ENCODE measurements around the gene CSTPP1. TPM values are rescaled to one million over a fixed set of nuclear protein-coding genes. Genes with fewer than 3 reads are reported as not detected.
"Not testable (repeated sequence)": the region's sequence is repeated elsewhere in the genome, so short reads cannot be mapped to it uniquely, and the experiment has no call there.

CSTPP1 gene
- total RNA-seq, 1 donor from 2014 or later: 13.2 TPM

- no peak for DNase-seq (ENCODE audit: low spot score)
- intact Hi-C loops (cut with DNase I): no loop called here
These were observed 244.7 kb downstream of the CSTPP1 start for GRCh38 chr11:47181271-47181670.

- no peak for DNase-seq (ENCODE audit: low spot score)
- intact Hi-C loops (cut with DNase I): no loop called here
These were observed 245.8 kb downstream of the CSTPP1 start for GRCh38 chr11:47182380-47182779.

- DNase-seq (ENCODE audit: low spot score): peak; percentile 86
- intact Hi-C loops (cut with DNase I): no loop called here
These were observed 246.7 kb downstream of the CSTPP1 start for GRCh38 chr11:47183031-47183856.

- no peak for DNase-seq (ENCODE audit: low spot score)
- intact Hi-C loops (cut with DNase I): no loop called here
These were observed 247.4 kb downstream of the CSTPP1 start for GRCh38 chr11:47183969-47184368.

- intact Hi-C loops (cut with DNase I): no loop called here
- no peak for DNase-seq (ENCODE audit: low spot score)
These were observed 248.2 kb downstream of the CSTPP1 start for GRCh38 chr11:47184711-47185304.

GRCh38 chr11:47185305-47186075, 248.9 kb downstream of the CSTPP1 start:
- intact Hi-C loops (cut with DNase I): loop anchor here (2.0 kb wide), 1 partner anchor 71 kb away; the partner anchor contains the start of gene NR1H3
- DNase-seq (ENCODE audit: low spot score): peak; percentile 91

GRCh38 chr11:47186076-47186699, 249.6 kb downstream of the CSTPP1 start, which contains the start of gene PACSIN3:
TSS of gene PACSIN3 (minus strand) at chr11:47186434. CDS start at chr11:47182727, 3,707 bp downstream.
- intact Hi-C loops (cut with DNase I): loop anchor here (2.0 kb wide), 1 partner anchor 71 kb away; the partner anchor contains the start of gene NR1H3
- no peak for DNase-seq (ENCODE audit: low spot score)

- peak; percentile 79 for DNase-seq (ENCODE audit: low spot score)
- intact Hi-C loops (cut with DNase I): loop anchor here (2.0 kb wide), 1 partner anchor 70 kb away; the partner anchor contains the start of gene NR1H3
These were observed 250.4 kb downstream of the CSTPP1 start for GRCh38 chr11:47186700-47187695.

- intact Hi-C loops (cut with DNase I): loop anchor here (1.0 to 2.0 kb wide), 2 partner anchors 27 to 69 kb away; partner anchors contain the start of genes DDB2 and NR1H3
- DNase-seq (ENCODE audit: low spot score): no peak
These were observed 251.2 kb downstream of the CSTPP1 start for GRCh38 chr11:47187723-47188122.

GRCh38 chr11:47188259-47188658, 251.7 kb downstream of the CSTPP1 start:
- no peak for DNase-seq (ENCODE audit: low spot score)
- intact Hi-C loops (cut with DNase I): loop anchor here (1.0 kb wide), 1 partner anchor 26 kb away; the partner anchor contains the start of gene DDB2

- intact Hi-C loops (cut with DNase I): no loop called here
- DNase-seq (ENCODE audit: low spot score): no peak
These were observed 252.7 kb downstream of the CSTPP1 start for GRCh38 chr11:47189100-47189834.

GRCh38 chr11:47191137-47191536, 254.6 kb downstream of the CSTPP1 start:
- DNase-seq (ENCODE audit: low spot score); intact Hi-C loops (cut with DNase I): not testable (repeated sequence)

- intact Hi-C loops (cut with DNase I): no loop called here
- DNase-seq (ENCODE audit: low spot score): no peak
These were observed 255.6 kb downstream of the CSTPP1 start for GRCh38 chr11:47192111-47192510.

GRCh38 chr11:47198161-47198560, 261.6 kb downstream of the CSTPP1 start:
- intact Hi-C loops (cut with DNase I); DNase-seq (ENCODE audit: low spot score): not testable (repeated sequence)

GRCh38 chr11:47201015-47201414, 264.5 kb downstream of the CSTPP1 start:
- DNase-seq (ENCODE audit: low spot score): no peak
- intact Hi-C loops (cut with DNase I): no loop called here

- intact Hi-C loops (cut with DNase I): no loop called here
- no peak for DNase-seq (ENCODE audit: low spot score)
These were observed 266.0 kb downstream of the CSTPP1 start for GRCh38 chr11:47202576-47202975.

- DNase-seq (ENCODE audit: low spot score): no peak
- intact Hi-C loops (cut with DNase I): no loop called here
These were observed 268.1 kb downstream of the CSTPP1 start for GRCh38 chr11:47204637-47204989.

GRCh38 chr11:47206577-47206976, 270.0 kb downstream of the CSTPP1 start:
- intact Hi-C loops (cut with DNase I); DNase-seq (ENCODE audit: low spot score): not testable (repeated sequence)

Measured in cardiac septum (tissue), 1 donor.